ENCODE measurements around the gene CAMK1G. TPM values are rescaled to one million over a fixed set of nuclear protein-coding genes. Genes with fewer than 3 reads are reported as not detected.

CAMK1G gene
- total RNA-seq, 1 donor from 2014 or later: 2.4 TPM

DNA sequence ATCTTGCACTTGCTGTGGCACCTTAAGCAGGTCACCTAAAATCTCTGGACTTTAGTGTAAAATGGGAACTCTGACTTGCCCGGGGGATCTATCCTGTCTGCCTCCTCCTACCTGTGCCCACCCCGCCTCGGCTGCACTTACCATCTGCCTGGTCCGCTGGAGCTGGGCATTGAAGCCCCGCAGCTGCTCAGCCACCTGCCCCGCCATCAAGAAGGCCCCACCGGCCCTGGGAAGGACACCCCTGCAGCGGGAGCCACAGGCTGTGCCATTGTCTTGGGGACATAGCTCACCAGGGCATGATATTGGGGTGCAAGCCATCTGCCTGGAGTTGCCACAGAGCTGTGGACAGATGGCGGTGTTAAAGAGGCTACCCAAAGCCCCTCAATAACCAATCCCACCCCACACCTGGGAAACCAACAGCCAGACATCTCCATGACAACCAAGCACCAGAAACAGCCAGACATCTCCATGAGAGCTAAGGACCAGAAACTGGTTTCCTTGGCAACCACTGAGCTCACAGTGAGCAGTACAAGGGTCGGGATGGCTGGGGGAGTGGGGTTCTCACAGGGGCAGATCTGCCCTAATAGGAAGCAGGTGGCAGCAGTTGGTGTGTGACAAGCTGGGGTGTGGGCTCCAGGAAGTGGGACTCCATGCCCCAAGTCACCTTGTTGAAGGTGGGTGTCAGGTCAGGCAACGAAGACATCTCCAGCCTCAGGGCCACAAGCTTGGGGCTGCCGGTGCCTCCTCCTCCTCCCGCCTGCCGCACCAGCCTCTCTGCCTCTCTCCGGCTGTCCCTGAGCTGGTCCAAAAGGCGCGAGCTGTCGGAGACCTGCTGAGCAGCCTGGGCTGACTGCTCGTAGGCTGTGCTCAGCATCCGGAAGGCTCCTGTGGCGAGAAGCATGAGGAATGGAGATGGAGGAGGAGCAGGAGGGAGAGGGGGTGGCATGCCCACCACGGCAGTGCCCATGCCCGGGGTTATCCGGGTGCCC lies 39.6 kb downstream of the CAMK1G start:
- H3K36me3 Mint-ChIP-seq (ENCODE audit: insufficient read depth): no peaks in the 10 kb centered on the region
- DNase-seq (ENCODE audit: low spot score, unreplicated experiment): no peak
- H3K9me3 Mint-ChIP-seq (ENCODE audit: low read depth): no peaks in the 10 kb centered on the region
- H3K4me1 Mint-ChIP-seq (ENCODE audit: low read depth): no peaks in the 10 kb centered on the region
- TF ChIP-seq, protein P1, sequence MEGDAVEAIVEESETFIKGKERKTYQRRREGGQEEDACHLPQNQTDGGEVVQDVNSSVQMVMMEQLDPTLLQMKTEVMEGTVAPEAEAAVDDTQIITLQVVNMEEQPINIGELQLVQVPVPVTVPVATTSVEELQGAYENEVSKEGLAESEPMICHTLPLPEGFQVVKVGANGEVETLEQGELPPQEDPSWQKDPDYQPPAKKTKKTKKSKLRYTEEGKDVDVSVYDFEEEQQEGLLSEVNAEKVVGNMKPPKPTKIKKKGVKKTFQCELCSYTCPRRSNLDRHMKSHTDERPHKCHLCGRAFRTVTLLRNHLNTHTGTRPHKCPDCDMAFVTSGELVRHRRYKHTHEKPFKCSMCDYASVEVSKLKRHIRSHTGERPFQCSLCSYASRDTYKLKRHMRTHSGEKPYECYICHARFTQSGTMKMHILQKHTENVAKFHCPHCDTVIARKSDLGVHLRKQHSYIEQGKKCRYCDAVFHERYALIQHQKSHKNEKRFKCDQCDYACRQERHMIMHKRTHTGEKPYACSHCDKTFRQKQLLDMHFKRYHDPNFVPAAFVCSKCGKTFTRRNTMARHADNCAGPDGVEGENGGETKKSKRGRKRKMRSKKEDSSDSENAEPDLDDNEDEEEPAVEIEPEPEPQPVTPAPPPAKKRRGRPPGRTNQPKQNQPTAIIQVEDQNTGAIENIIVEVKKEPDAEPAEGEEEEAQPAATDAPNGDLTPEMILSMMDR (IDR thresholded peaks at IDR 0.05; ENCODE audit: unreplicated experiment): no peak
- H3K27me3 Mint-ChIP-seq: peaks cover 12% of the 10 kb centered on the region
- H3K4me3 Mint-ChIP-seq (ENCODE audit: low read depth): no peak overlapping the region
- H3K27ac Mint-ChIP-seq: no peak overlapping the region

DNA sequence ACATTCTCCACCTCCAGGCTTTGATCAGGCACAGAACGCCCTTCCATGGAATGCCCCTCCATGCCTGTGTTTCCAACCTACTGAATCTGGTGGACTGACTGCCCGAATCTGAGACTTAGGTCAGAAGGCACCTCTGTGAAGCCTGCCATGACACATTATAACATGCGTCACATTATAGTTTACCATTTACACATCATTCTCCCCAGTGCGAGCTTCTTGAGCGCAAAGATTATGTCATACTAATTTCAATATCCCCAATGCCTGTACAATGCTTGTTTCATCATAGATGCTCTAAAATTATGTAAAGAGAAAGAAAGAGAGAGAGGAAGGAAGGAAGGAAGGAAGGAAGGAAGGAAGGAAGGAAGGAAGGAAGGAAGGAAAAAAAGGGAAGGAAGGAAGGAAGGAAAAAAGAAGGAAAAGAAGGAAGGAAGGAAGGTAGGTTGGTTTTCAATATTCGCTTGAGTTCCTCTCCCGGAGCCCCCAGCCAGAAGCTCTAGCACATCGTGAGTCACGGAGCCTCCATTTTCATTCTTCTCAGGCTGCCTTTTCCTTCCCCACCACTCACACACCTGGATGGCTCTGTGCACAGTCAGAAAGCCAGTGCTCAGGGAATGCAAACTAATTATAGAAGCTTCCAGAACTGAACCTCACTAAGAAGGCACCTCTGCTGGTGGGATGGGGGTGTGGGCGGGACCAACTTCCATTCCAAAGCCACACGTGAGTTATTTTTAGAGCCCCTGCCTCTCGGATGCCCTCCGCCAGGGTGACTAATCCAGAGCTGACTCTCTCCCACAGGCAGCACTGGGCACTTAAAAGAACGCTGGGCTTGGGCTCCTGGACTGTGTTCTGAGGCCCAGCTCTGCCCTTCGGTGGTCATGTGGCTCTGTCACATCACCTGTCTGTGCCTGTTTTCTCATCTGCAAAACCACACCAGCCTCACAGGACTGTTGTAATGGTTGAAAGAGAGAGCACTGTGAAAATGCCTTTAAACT lies 41.3 kb downstream of the CAMK1G start:
- Mint-ChIP-seq H3K9me3 (ENCODE audit: low read depth) (no peaks in the 10 kb centered on the region), H3K27me3 (peaks cover 16% of the 10 kb centered on the region), H3K4me1 (ENCODE audit: low read depth) (no peaks in the 10 kb centered on the region), H3K36me3 (ENCODE audit: insufficient read depth) (no peaks in the 10 kb centered on the region), H3K4me3 (ENCODE audit: low read depth) (no peak overlapping the region), H3K27ac (no peak overlapping the region)
- DNase-seq (ENCODE audit: low spot score, unreplicated experiment): no peak
- TF ChIP-seq, protein P1 (IDR thresholded peaks at IDR 0.05; ENCODE audit: unreplicated experiment): no peak

DNA sequence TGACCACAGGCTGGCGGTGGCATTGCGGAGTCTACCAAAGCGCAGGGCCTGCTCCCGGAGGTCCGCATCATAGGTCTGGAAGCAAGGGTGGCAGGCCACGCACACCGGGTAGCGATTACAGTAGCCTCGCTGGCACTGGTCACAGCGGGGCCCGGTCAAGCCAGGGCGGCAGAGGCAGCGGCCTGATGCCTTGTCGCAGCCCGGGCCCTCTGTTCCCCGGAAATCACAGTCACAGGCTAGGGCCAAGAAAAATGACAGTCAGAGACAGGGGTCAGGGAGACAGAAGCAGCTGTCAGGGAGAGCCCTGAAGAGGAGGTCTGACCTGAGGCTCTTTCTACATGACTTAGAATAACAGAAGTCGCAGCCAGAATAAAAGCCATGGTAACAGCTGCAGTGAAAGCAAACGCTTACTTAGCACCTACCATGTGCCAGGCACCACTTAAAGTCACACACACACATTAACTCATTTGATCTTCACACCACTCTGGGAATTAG lies 42.3 kb downstream of the CAMK1G start:
- Mint-ChIP-seq H3K4me1 (ENCODE audit: low read depth) (no peaks in the 10 kb centered on the region), H3K36me3 (ENCODE audit: insufficient read depth) (no peaks in the 10 kb centered on the region), H3K9me3 (ENCODE audit: low read depth) (no peaks in the 10 kb centered on the region), H3K4me3 (ENCODE audit: low read depth) (no peak overlapping the region), H3K27me3 (peaks cover 16% of the 10 kb centered on the region), H3K27ac (no peak overlapping the region)
- TF ChIP-seq, protein P1 (IDR thresholded peaks at IDR 0.05; ENCODE audit: unreplicated experiment): no peak
- DNase-seq (ENCODE audit: low spot score, unreplicated experiment): no peak

DNA sequence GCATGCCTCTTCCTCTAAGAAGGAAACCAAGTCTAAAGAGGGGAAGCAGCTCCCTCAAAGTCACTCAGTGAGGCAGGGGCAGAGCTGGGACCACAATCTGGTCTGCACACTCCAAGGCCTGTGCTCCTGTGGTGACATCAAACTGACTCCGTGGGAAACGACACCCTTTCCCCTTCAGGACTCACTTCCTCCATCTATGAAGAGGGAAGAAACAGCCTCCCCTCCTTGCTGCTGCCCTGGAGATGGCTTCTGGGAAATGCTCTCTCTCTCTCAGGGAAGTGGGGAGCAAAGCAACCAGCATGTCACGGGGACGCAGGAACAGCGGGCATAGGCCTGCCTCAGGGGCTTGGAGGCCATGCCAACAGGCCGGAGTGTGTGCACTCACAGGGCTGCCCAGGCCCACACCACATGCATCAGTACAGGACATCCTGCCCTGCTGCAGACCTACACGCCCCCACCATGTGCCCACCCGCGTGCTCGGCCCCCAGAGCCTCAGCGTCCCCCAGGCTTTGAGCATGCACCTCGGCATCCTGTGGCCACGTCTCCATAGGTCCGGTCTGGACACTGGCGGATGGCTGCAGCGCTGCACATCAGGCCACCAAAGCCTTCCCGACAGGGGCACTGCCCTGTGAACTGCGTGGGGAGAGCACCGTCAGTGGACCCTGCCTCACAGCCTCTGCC lies 43.0 kb downstream of the CAMK1G start:
- no peak overlapping the region for H3K4me3 Mint-ChIP-seq (ENCODE audit: low read depth)
- no peaks in the 10 kb centered on the region for H3K4me1 Mint-ChIP-seq (ENCODE audit: low read depth)
- DNase-seq (ENCODE audit: low spot score, unreplicated experiment): no peak
- H3K27ac Mint-ChIP-seq: no peak overlapping the region
- no peaks in the 10 kb centered on the region for H3K9me3 Mint-ChIP-seq (ENCODE audit: low read depth)
- peaks cover 16% of the 10 kb centered on the region for H3K27me3 Mint-ChIP-seq
- no peaks in the 10 kb centered on the region for H3K36me3 Mint-ChIP-seq (ENCODE audit: insufficient read depth)
- TF ChIP-seq, protein P1 (IDR thresholded peaks at IDR 0.05; ENCODE audit: unreplicated experiment): no peak
